Endothelial cell of umbilical vein (primary cell): ENCODE data around the gene OR4E2. TPM values are rescaled to one million over a fixed set of nuclear protein-coding genes. Genes with fewer than 3 reads are reported as not detected.

Experiments used
- BruUV-seq: library from RNA; stranded (reverse); fragments of 400-500 nt; replicated peaks from 2 replicates; lab custom pipeline; 2021; lab: Mats Ljungman, UMichigan
- CTCF ChIA-PET: fragments of 300-600, 350-600 bp; sonication (Branson Sonifier 250); formaldehyde crosslinking; loops from one replicate; lab custom pipeline; 2021; ENCODE audit warnings: antibody characterized with exemption, inconsistent platforms; lab: Charles Lee
- POLR2A ChIA-PET: fragments of 300-600, 350-600 bp; sonication (Branson Sonifier 250); formaldehyde crosslinking; loops from one replicate; lab custom pipeline; 2021; ENCODE audit warnings: antibody characterized with exemption, inconsistent platforms; lab: Charles Lee
- DNase-seq: peaks from one replicate; pipeline ENCODE4 v3.0.0-alpha.2; 2011; ENCODE audit warnings: low read depth, low spot score
- FAIRE-seq: peaks from 2 replicates; lab custom pipeline; 2011; peaks lifted over from hg19 to GRCh38; lab: Jason Lieb, UNC
- H2AFZ ChIP-seq: 2 replicates; pipeline ENCODE4 v1.6.0; 2012; ENCODE audit warnings: low read depth, low read length, control low read depth, inconsistent platforms
- H3K27ac ChIP-seq: 2 replicates; pipeline ENCODE4 v1.5.1; 2011; ENCODE audit warnings: low read depth, mild to moderate bottlenecking, control low read depth, low read length, moderate library complexity; ENCODE audit not compliant: insufficient read depth
- H3K27me3 ChIP-seq, 2 experiments: 2 replicates each; pipeline versions ENCODE4 v1.6.0 to v1.6.1; 2011; ENCODE audit warnings: low read length in 2 of 2, mixed read lengths in 1 of 2; ENCODE audit not compliant: control insufficient read depth in 2 of 2, insufficient read depth in 2 of 2
- H3K36me3 ChIP-seq, 2 experiments: 2 replicates in 1 of 2; 3 replicates in 1 of 2; pipeline ENCODE4 v1.5.1; 2011; ENCODE audit warnings: low read length in 2 of 2, mild to moderate bottlenecking in 1 of 2, moderate library complexity in 1 of 2; ENCODE audit not compliant: control insufficient read depth in 2 of 2, insufficient read depth in 2 of 2; ENCODE audit errors: extremely low read depth in 1 of 2
- H3K4me1 ChIP-seq: 3 replicates; pipeline ENCODE4 v1.5.1; 2011; ENCODE audit warnings: mild to moderate bottlenecking, low read length; ENCODE audit not compliant: control insufficient read depth, insufficient read depth; ENCODE audit errors: extremely low read depth
- H3K4me2 ChIP-seq: 2 replicates; pipeline ENCODE4 v1.6.1; 2011; ENCODE audit warnings: low read length, control low read depth, mixed read lengths; ENCODE audit not compliant: insufficient read depth
- H3K4me3 ChIP-seq, 3 experiments: fragments of 200-600 bp in 1 of 3; sonication (generic), shearing (Covaris generic) in 1 of 3; replicated peaks in 1 of 3; 2 replicates each; pipeline ENCODE4 v1.5.1; 2011 to 2016; ENCODE audit warnings: control low read depth in 3 of 3, low read length in 3 of 3, mild to moderate bottlenecking in 2 of 3, inconsistent platforms in 1 of 3, low read depth in 1 of 3, moderate library complexity in 1 of 3; ENCODE audit not compliant: insufficient read depth in 1 of 3
- H3K79me2 ChIP-seq: 2 replicates; pipeline ENCODE4 v1.6.0; 2012; ENCODE audit warnings: low read length, inconsistent platforms; ENCODE audit not compliant: control insufficient read depth, insufficient read depth
- H3K9ac ChIP-seq: replicated peaks from 2 replicates; pipeline ENCODE3; 2011; ENCODE audit warnings: low read length, control low read depth; ENCODE audit not compliant: insufficient read depth; ENCODE audit errors: extremely low read depth
- H3K9me1 ChIP-seq: replicated peaks from 3 replicates; pipeline ENCODE4 v1.6.0; 2011; ENCODE audit warnings: mild to moderate bottlenecking, low read length; ENCODE audit not compliant: control insufficient read depth, insufficient read depth; ENCODE audit errors: extremely low read depth
- H3K9me3 ChIP-seq: replicated peaks from 2 replicates; pipeline ENCODE4 v1.5.1; 2012; ENCODE audit warnings: low read length, inconsistent platforms; ENCODE audit not compliant: control insufficient read depth, insufficient read depth
- H4K20me1 ChIP-seq: replicated peaks from 2 replicates; pipeline ENCODE3; 2011; ENCODE audit warnings: mild to moderate bottlenecking, low read length; ENCODE audit not compliant: control insufficient read depth, insufficient read depth; ENCODE audit errors: extremely low read depth
- CTCF ChIP-seq, 2 donors: IDR thresholded peaks; 1 replicate in 1 of 2; 2 replicates in 1 of 2; pipeline ENCODE4 v1.5.1; 2011; ENCODE audit warnings: low read length in 2 of 2, mild to moderate bottlenecking in 2 of 2, moderate library complexity in 2 of 2, control low read depth in 1 of 2, inconsistent platforms in 1 of 2, low read depth in 1 of 2; ENCODE audit not compliant: insufficient read depth in 1 of 2; ENCODE audit errors: extremely low read depth in 1 of 2
- FOS ChIP-seq: IDR thresholded peaks from 2 replicates; pipeline ENCODE4 v1.6.1; 2011; ENCODE audit warnings: mild to moderate bottlenecking, low read length, moderate library complexity, borderline replicate concordance; ENCODE audit not compliant: insufficient read depth
- GATA2 ChIP-seq: IDR thresholded peaks from 2 replicates; pipeline ENCODE4 v1.7.0; 2011; ENCODE audit warnings: low read depth, mild to moderate bottlenecking, moderate library complexity, mixed read lengths, low read length; ENCODE audit not compliant: insufficient read length, insufficient read depth
- JUN ChIP-seq: IDR thresholded peaks from 2 replicates; pipeline ENCODE4 v1.6.1; 2011; ENCODE audit warnings: borderline replicate concordance, low read depth; ENCODE audit not compliant: insufficient read length, insufficient read depth
- MAX ChIP-seq: IDR thresholded peaks from 2 replicates; pipeline ENCODE4 v1.6.1; 2011; ENCODE audit not compliant: insufficient read depth, insufficient read length
- MYC ChIP-seq: IDR thresholded peaks from one replicate; pipeline ENCODE4 v1.6.1; 2011; ENCODE audit warnings: mild to moderate bottlenecking, low read depth, low read length
- dilution Hi-C: fragments of 300-500 bp; cut with MboI; formaldehyde crosslinking; loops from one replicate; pipeline ENCODE4 v1.15.0; 2019; ENCODE audit warnings: low sequenced_read_pairs; ENCODE audit not compliant: extremely low pct_ligation_motif_present
- intact Hi-C: fragments of 100-400 bp; cut with micrococcal nuclease; formaldehyde crosslinking; loops from one replicate; pipeline ENCODE4 v1.10.0; 2022
- polyA plus RNA-seq, 4 experiments: library from polyadenylated mRNA; depleted of rRNA in 3 of 4; stranded (reverse) in 3 of 4; unstranded in 1 of 4; fragments of >200 nt; gene quantifications; 2 replicates each; pipeline versions ENCODE4 v1.2.1 to v1.2.3, GENCODE V29; 2011 to 2012; ENCODE audit warnings: missing spikeins in 1 of 4
- total RNA-seq: library from RNA; stranded (reverse); gene quantifications from 2 replicates; pipeline ENCODE4 v1.2.3, GENCODE V29; 2021

OR4E2 gene
- total and polyA plus RNA-seq, 2 donors (not counting 3 experiments of a cell fraction or from before 2014, with no cell fraction given) = not detected

- Histone ChIP-seq H3K4me1 (no peaks in the 10 kb centered on the region), H2AFZ (no peak overlapping the region), H3K79me2 (no peaks in the 10 kb centered on the region), H3K9me1 (no peaks in the 10 kb centered on the region), H3K9ac (no peak overlapping the region), H3K36me3 (no peaks in the 10 kb centered on the region), H4K20me1 (no peaks in the 10 kb centered on the region), H3K27ac (no peak overlapping the region), H3K9me3 (no peaks in the 10 kb centered on the region), H3K27me3 (peaks cover 6 to 8% of the 10 kb centered on the region in 2 experiments), H3K4me3 (no peak overlapping the region), H3K4me2 (no peak overlapping the region)
- CTCF ChIA-PET = interaction anchor here (1.1 kb wide), 1 partner anchor 22 kb away, joined by 3 read pairs; no protein-coding TSS in a partner anchor
- no peak for TF ChIP-seq MYC
- no peak for TF ChIP-seq CTCF (IDR thresholded peaks at IDR 0.05; ENCODE audit: extremely low read depth in 1 of 2, insufficient read depth in 1 of 2, low read depth in 1 of 2, low read length in 2 of 2)
- no peak for TF ChIP-seq GATA2
- TF ChIP-seq JUN = no peak
- no peak for TF ChIP-seq FOS
- TF ChIP-seq MAX = no peak
- BruUV-seq = no TSS peak
- intact Hi-C loops = no loop called here
- POLR2A ChIA-PET = no interaction called here
- dilution Hi-C loops = no loop called here
- DNase-seq = no peak
- FAIRE-seq = no peak
Measured at GRCh38 chr14:21704338-21704737, 50.7 kb downstream of the OR4E2 start.
